Fibroblast of skin of right quadriceps (primary cell): ENCODE data around the gene XPO1.
"Not testable (repeated sequence)": the region's sequence is repeated elsewhere in the genome, so short reads cannot be mapped to it uniquely, and the experiment has no call there.

Experiments
- DNase-seq: peaks from one replicate; pipeline ENCODE4 v3.0.0-alpha.2; 2013

The XPO1 gene

GRCh38 chr2:61535449-61535848, 2.7 kb downstream of the XPO1 start:
- no peak for DNase-seq

GRCh38 chr2:61534926-61535325, 3.2 kb downstream of the XPO1 start:
- no peak for DNase-seq

DNA sequence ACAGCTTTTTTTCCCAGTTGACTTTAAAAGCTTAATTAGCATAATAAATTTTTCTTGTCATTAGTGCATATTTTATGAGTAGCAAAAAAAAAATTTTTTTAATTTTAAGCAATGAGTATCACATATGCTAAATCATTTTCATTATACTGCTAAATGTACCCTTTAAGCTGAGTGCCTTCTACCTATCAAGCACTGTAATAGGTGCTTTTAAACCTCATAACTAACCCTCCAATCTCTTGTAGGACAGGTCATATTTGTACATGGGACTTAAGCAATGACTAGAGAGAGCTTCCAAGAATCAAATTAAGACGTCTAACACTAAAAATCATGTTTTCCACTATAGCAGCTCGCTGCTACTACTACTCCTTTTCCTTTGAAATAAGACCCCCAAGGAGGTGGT, 7.4 kb downstream of the XPO1 start:
- no peak for DNase-seq

DNA sequence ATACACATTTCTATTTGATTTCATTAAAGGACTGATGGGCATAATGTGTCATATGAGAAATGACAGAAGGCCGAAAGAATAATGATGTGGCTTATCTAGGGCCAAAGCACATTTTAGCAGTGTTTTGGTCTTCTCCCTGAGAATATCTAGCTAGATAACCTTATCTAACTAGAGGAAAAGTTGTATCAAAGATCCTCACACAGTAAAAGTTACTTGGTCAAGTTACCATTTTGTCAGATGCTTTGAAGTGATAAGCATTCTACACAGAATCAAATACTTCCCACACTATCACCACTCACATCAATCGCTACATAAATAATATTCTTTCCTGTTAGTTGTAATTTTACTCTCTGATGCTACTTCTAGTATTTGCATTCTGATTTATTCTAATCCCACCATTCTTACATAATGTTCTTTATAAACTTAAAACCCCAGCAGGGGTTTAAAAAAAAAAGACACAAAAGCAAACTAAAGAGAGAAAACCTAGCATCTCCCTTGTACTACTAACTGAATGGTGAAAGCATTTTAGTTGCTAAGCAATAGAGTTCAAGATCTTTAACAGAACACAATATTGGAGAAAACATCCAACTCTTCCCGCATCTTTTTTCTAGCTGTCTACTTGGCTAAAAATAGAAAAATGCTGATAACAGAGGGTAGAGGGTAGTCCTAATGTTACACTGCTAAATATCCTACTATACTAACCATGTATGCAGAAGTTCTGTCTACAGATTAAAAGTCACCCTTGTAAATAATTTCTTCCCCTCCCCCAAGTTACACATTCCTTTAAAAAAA, 8.0 kb downstream of the XPO1 start:
- DNase-seq, result no peak

GRCh38 chr2:61520261-61520660, 17.9 kb downstream of the XPO1 start:
- no peak for DNase-seq

- no peak for DNase-seq
These were observed 25.3 kb downstream of the XPO1 start for GRCh38 chr2:61512768-61513398.

GRCh38 chr2:61510674-61511671, 27.2 kb downstream of the XPO1 start:
- DNase-seq, result peak; percentile 3

GRCh38 chr2:61504949-61505348, 33.2 kb downstream of the XPO1 start:
- DNase-seq, result no peak

GRCh38 chr2:61499060-61499459, 39.1 kb downstream of the XPO1 start:
- DNase-seq, result no peak

DNA sequence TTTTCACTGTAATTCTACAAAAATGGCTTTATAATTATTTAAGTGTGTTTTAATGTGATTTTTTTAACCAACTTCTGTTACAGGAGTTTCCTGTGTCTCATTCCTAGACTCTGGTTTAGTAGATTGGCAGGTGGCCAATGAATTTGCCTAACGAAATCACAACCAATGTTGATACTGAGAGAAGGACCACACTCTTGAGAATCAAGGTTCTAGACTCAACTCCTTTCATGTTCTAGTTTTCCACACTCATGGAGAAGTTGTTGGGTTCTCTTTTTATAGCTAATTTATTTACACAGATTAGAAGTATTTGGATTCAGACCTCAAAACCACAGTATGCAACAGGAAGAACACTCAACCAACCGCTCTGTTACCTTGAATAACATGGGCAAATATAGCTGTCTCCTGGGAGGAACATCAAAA, 44.6 kb downstream of the XPO1 start:
- DNase-seq, result peak; percentile 48

GRCh38 chr2:61492476-61492875, 45.7 kb downstream of the XPO1 start:
- no peak for DNase-seq

- DNase-seq, result no peak
These were observed 52.9 kb downstream of the XPO1 start for GRCh38 chr2:61485281-61485680.

DNA sequence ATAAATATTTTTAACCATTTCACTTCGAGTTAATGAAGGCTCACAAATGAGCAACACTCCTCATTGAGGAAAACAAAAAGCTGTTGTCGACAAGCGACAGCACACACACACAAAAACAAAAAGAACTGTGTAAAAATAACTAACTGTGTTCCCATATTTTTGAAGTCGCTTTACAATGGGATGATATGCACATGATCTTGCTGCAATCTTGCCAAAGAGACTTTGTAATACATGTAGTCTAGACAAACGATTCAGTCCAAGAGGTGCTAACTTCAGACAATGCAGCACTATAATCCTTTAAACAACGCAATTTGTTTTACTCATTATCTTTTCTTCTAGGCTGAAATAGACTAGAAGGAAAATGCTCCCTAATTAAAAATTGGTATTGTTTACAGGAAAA, 60.1 kb downstream of the XPO1 start:
- DNase-seq, result no peak

DNA sequence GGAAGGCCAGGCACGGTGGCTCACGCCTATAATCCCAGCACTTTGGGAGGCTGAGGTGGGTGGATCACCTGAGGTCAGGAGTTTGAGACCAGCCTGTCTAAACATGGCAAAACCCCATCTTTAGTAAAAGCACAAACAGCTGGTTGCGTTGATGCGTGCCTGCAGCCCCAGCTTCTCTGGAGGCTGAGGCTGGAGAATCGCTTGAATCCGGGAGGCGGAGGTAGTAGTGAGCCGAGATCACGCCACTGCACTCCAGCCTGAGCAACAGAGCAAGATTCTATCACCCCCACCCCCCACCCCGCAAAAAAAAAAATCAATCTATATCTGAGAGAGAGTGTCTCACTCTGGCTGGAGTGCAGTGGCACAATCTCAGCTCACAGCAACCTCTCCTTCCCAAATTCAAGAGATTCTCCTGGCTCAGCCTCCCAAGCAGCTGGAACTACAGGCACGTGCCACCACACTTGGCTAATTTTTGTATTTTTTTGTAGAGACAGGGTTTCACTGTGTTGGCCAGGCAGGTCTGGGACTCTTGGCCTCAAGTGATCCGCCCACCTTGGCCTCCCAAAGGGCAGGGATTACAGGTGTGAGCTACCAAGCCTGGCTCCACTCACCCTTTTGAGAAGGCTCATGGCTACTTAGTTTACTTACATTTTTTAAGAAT, 61.1 kb downstream of the XPO1 start:
- not testable (repeated sequence) for DNase-seq

DNA sequence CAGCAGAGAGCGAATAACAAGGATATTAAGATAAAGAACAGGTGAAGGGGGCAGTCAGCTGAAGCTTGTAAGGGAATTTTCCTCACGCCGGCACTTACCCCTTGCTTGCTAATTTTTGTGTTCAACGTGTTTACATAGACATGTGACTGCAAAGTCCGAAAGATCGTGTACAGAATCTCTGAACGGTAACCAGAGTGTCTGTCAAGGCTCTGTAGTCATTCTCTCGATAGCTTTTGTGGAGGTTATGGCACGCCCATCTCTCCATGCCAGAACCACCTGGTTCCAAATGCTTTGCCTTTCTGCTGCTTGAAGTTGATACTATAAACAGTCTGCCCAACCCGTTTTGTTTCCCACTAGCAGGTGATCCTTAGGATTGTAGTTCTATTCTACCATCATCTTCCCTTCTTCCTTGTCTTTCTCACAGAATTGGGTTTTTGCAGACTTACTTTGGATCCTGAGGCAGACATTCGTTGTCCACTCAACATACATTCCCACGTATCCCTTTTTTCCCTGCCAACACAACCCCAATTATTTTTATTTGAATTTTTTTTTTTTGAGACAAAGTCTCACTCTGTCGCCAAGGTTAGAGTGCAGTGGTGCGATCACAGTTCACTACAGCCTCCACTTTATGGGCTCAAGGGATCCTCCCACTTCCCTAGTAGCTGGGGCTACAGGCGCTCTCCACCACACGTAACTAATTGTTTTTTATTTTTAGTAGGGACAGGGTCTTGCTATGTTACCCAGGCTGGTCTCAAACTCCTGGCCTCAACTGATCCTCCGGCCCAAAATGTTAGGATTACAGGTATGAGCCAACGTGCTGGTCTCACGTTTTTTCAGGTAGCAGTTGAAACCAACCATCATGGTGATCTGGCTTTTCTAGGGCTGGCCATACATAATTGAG, 66.0 kb downstream of the XPO1 start:
- DNase-seq, result no peak

DNA sequence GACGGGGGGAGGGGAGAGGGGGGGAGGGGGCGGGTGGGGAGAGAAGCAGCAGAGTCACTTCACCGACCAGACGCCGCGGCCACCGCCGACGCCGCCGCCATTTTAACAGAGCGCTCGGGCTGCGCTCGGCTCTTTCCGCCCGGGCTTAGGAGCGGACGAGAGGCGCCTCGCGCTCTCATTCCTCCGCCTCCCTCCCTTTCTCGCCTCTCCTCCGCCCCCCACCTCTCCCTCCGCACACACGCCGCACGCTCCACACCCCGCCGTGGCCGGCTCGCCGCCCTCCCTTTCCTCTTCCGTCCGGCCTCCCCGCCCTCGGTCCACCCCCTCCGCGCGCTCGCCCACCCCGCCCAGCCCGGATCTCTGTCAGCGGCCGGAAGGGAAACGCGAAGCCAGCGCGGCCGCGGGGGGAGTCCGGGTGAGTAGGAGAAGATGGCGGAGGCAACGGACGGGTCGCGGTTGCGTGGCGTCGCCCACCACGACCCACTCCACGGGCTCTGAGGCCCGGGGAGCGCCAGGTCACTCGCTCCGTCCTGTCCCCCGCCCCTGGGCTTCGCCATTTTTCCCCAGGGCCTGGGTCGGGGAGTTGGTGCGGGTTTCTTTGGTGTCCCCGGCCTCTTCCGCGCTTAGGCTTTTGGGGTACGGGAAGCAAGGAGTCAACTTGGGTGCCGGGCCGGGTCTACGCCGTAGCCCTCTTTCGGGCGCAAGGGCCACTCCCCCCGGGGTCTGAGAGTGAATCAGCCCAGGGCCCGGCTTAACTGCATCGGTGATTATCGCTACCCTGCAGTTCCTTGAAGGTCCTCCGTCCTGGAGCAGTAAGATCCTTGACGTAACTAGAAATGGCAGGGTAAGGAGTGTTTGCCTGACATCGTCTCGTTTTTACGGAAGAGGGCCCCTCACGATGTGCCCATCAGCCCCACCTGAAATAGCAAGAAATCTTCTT, 66.9 kb downstream of the XPO1 start, which contains the start of gene USP34:
USP34 (minus strand) TSS at position 123 of the 940 bp plus-strand sequence. CDS start 395 bp downstream, outside the sequence.
- DNase-seq, result peak; percentile 96

GRCh38 chr2:61470122-61470951, 67.8 kb downstream of the XPO1 start:
- DNase-seq, result peak; percentile 80

GRCh38 chr2:61469424-61470121, 68.6 kb downstream of the XPO1 start:
- peak; percentile 9 for DNase-seq

DNA sequence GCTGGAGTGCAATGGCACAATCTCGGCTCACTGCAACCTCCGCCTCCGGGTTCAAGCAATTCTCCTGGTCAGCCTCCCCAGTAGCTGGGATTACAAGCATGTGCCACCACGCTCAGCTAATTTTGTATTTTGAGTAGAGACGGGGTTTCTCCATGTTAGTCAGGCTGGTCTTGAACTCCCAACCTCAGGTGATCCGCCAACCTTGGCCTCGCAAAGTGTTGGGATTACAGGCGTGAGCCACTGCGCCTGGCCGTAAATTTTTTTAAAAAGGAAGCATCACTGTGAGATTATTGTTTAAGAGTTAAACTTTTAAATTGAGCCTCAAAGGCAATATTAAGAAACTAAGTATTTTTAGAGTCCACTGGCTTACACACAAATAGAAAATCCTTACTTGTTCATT, 69.9 kb downstream of the XPO1 start:
- DNase-seq, result not testable (repeated sequence)
